GM12878 (cell line): ENCODE measurements around the gene MED19. TPM values are rescaled to one million over a fixed set of nuclear protein-coding genes. Genes with fewer than 3 reads are reported as not detected.

Experiments used
- ATF7 ChIP-seq: fragments of 450-650 bp; IDR thresholded peaks from 2 replicates; pipeline ENCODE4 v1.6.1; 2016; ENCODE audit warnings: low read depth, mild to moderate bottlenecking
- CBX5 ChIP-seq: sonication (generic); IDR thresholded peaks from 2 replicates; pipeline ENCODE4 v1.6.1; 2016; ENCODE audit warnings: low read depth, moderate library complexity, mild to moderate bottlenecking, inconsistent platforms
- CHD1 ChIP-seq: IDR thresholded peaks from 2 replicates; pipeline ENCODE4 v1.6.1; 2012; ENCODE audit warnings: low read depth, low read length, improper control_type of control experiment
- CUX1 ChIP-seq: IDR thresholded peaks from 2 replicates; pipeline ENCODE4 v1.6.1; 2012; ENCODE audit warnings: improper control_type of control experiment, low read depth, low read length; ENCODE audit not compliant: insufficient replicate concordance
- ETV6 ChIP-seq, 2 experiments: fragments of 450-650 bp in 1 of 2; IDR thresholded peaks in 1 of 2; conservative IDR thresholded peaks in 1 of 2; 2 replicates each; pipeline ENCODE4 v1.6.1; 2014; ENCODE audit warnings: antibody characterized with exemption in 1 of 2, borderline replicate concordance in 1 of 2, low read depth in 1 of 2, mild to moderate bottlenecking in 1 of 2, moderate library complexity in 1 of 2
- HDAC2 ChIP-seq: fragments of 200-600 bp; sonication (generic); IDR thresholded peaks from 2 replicates; pipeline ENCODE4 v1.6.1; 2017
- HDGF ChIP-seq: fragments of 450-650 bp; IDR thresholded peaks from 2 replicates; pipeline ENCODE4 v1.6.1; 2016; ENCODE audit warnings: antibody characterized with exemption
- JUNB ChIP-seq: IDR thresholded peaks from 2 replicates; pipeline ENCODE4 v1.6.1; 2016; ENCODE audit warnings: antibody characterized with exemption, mild to moderate bottlenecking
- JUND ChIP-seq: IDR thresholded peaks from 2 replicates; pipeline ENCODE4 v1.6.1; 2012; ENCODE audit warnings: low read depth, mild to moderate bottlenecking, low read length, improper control_type of control experiment, moderate library complexity
- KAT2A ChIP-seq: conservative IDR thresholded peaks from 2 replicates; pipeline ENCODE4 v1.6.1; 2011; ENCODE audit warnings: low read depth, low read length; ENCODE audit not compliant: control insufficient read depth
- PAX5 ChIP-seq: IDR thresholded peaks from 2 replicates; pipeline ENCODE4 v1.6.1; 2011; ENCODE audit warnings: low read depth, low read length, borderline replicate concordance
- POLR2AphosphoS5 ChIP-seq: IDR thresholded peaks from 2 replicates; pipeline ENCODE4 v1.6.1; 2011; ENCODE audit warnings: mild to moderate bottlenecking, low read length, inconsistent platforms
- SMAD5 ChIP-seq: IDR thresholded peaks from 2 replicates; pipeline ENCODE4 v1.6.1; 2016; ENCODE audit warnings: antibody characterized with exemption, low read depth
- TAF1 ChIP-seq: IDR thresholded peaks from 2 replicates; pipeline ENCODE4 v1.6.1; 2011; ENCODE audit warnings: mild to moderate bottlenecking, low read depth, low read length, borderline replicate concordance
- ZSCAN29 ChIP-seq: fragments of 450-650 bp; IDR thresholded peaks from 2 replicates; pipeline ENCODE4 v1.6.1; 2017; ENCODE audit warnings: mild to moderate bottlenecking, moderate library complexity
- polyA plus RNA-seq, 11 experiments: library from polyadenylated mRNA; depleted of rRNA in 4 of 11; unstranded in 6 of 11; stranded (reverse) in 5 of 11; fragments of >200 nt; fragmentation: Nextera tagmentation in 4 of 11; fragmentation: Illumina TruSeq in 1 of 11; extraction: Ambion mirVana in 4 of 11; extraction: Trizol in 1 of 11; gene quantifications; 1 replicate in 1 of 11; 2 replicates in 10 of 11; pipeline versions ENCODE4 v1.2.1 to v1.2.3, GENCODE V29; 2011 to 2016; ENCODE audit warnings: inconsistent platforms in 2 of 11, missing spikeins in 2 of 11, low read depth in 1 of 11
- total RNA-seq, 4 experiments: library from RNA; depleted of rRNA in 3 of 4; stranded (reverse); fragments of >200 nt in 3 of 4; fragmentation: Illumina TruSeq in 1 of 4; extraction: Trizol in 1 of 4; gene quantifications; 2 replicates each; pipeline versions ENCODE4 v1.2.1 to v1.2.3, GENCODE V29; 2013 to 2021
- TF ChIP-seq, protein P1 (sequence below): IDR thresholded peaks from 2 replicates; pipeline ENCODE4 v1.6.1; 2011; ENCODE audit warnings: mild to moderate bottlenecking, low read depth, low read length, moderate library complexity; ENCODE audit not compliant: insufficient replicate concordance
- TF ChIP-seq, protein P2 (sequence below): fragments of 450-650 bp; IDR thresholded peaks from 2 replicates; pipeline ENCODE4 v1.6.1; 2017; ENCODE audit warnings: low read depth, mild to moderate bottlenecking, moderate library complexity
- TF ChIP-seq, protein P3 (sequence below): IDR thresholded peaks from 2 replicates; pipeline ENCODE4 v1.6.1; 2011; ENCODE audit warnings: borderline replicate concordance, low read depth, mild to moderate bottlenecking, moderate library complexity, low read length; ENCODE audit not compliant: insufficient read depth, poor library complexity, severe bottlenecking
- TF ChIP-seq, protein P4 (sequence below): IDR thresholded peaks from 2 replicates; pipeline ENCODE4 v1.6.1; 2012; ENCODE audit warnings: low read depth, low read length, improper control_type of control experiment

Gene MED19
- total and polyA plus RNA-seq, 10 of the 15 experiments (the other 5 are each of a cell fraction or from before 2014, with no cell fraction given) = 4.9 to 28.2 (median 17.3) TPM

DNA sequence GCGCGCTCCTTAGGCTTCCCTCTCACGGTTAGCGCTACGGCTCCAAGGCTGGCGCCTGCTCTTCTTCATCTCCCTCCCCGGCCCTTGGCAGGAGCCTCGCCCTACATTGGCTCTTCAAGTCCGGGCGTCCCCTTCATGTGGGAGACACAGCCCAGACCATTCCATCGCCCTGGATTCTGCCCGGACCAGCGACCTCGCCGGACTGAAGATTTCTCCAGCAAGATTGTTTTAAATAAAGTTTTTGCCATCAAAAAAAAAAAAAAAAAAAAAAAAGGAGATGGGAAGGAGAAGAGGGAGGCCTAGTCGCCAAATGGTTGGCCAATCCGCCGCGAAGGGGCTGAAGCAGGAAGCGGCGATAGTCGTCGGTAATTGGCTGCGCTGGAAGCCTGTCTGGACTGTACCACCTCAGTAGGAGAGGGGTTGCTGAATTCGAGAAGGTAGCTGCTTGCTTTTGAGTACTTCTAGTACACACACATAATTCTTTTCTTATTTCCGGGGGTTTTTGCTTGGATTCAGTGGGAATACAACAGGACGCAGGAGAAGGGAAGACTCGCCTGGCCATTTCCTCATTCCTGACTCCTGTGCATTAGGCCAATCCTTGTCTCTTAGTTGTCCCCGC lies 44.8 kb downstream of the MED19 start (continued):
- TF ChIP-seq, protein P1, sequence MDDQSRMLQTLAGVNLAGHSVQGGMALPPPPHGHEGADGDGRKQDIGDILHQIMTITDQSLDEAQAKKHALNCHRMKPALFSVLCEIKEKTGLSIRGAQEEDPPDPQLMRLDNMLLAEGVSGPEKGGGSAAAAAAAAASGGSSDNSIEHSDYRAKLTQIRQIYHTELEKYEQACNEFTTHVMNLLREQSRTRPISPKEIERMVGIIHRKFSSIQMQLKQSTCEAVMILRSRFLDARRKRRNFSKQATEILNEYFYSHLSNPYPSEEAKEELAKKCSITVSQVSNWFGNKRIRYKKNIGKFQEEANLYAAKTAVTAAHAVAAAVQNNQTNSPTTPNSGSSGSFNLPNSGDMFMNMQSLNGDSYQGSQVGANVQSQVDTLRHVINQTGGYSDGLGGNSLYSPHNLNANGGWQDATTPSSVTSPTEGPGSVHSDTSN = peak; percentile 95
- TF ChIP-seq KAT2A (no peak), ETV6 (conservative IDR thresholded peaks at IDR 0.05 in 1 of 2, IDR thresholded peaks at IDR 0.05 in 1 of 2; ENCODE audit: borderline replicate concordance in 1 of 2, low read depth in 1 of 2) (no peak), HDAC2 (no peak), HDGF (no peak; the same call in 1 of the 2 replicates), POLR2AphosphoS5 (no peak), JUNB (no peak), JUND (peak; percentile 99), CBX5 (no peak; the same call in 1 of the 2 replicates), CUX1 (no peak), ATF7 (peak; percentile 100), SMAD5 (0 out of 2 replicates have a peak, but pooled peaks have one; percentile 39), CHD1 (peak; percentile 98), TAF1 (peak; percentile 67; the same call in 1 of the 2 replicates), PAX5 (no peak), ZSCAN29 (no peak)
- TF ChIP-seq, protein P2, sequence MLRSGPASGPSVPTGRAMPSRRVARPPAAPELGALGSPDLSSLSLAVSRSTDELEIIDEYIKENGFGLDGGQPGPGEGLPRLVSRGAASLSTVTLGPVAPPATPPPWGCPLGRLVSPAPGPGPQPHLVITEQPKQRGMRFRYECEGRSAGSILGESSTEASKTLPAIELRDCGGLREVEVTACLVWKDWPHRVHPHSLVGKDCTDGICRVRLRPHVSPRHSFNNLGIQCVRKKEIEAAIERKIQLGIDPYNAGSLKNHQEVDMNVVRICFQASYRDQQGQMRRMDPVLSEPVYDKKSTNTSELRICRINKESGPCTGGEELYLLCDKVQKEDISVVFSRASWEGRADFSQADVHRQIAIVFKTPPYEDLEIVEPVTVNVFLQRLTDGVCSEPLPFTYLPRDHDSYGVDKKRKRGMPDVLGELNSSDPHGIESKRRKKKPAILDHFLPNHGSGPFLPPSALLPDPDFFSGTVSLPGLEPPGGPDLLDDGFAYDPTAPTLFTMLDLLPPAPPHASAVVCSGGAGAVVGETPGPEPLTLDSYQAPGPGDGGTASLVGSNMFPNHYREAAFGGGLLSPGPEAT = peak; percentile 81
- TF ChIP-seq, protein P3, sequence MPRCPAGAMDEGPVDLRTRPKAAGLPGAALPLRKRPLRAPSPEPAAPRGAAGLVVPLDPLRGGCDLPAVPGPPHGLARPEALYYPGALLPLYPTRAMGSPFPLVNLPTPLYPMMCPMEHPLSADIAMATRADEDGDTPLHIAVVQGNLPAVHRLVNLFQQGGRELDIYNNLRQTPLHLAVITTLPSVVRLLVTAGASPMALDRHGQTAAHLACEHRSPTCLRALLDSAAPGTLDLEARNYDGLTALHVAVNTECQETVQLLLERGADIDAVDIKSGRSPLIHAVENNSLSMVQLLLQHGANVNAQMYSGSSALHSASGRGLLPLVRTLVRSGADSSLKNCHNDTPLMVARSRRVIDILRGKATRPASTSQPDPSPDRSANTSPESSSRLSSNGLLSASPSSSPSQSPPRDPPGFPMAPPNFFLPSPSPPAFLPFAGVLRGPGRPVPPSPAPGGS = no peak
- TF ChIP-seq, protein P4, sequence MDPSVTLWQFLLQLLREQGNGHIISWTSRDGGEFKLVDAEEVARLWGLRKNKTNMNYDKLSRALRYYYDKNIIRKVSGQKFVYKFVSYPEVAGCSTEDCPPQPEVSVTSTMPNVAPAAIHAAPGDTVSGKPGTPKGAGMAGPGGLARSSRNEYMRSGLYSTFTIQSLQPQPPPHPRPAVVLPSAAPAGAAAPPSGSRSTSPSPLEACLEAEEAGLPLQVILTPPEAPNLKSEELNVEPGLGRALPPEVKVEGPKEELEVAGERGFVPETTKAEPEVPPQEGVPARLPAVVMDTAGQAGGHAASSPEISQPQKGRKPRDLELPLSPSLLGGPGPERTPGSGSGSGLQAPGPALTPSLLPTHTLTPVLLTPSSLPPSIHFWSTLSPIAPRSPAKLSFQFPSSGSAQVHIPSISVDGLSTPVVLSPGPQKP = peak; percentile 13; the same call in 1 of the 2 replicates
